Measurements from ENCODE around the gene IL17C. TPM values are rescaled to one million over a fixed set of nuclear protein-coding genes. Genes with fewer than 3 reads are reported as not detected.
A peak's percentile ranks its signal among the peaks of the same experiment; 100 is the strongest.

Gene IL17C
- total and polyA plus RNA-seq, 9 of the 15 experiments (the other 6 are each of a cell fraction or from before 2014, with no cell fraction given), result not detected

- peak; percentile 65; the same call in 1 of the 2 replicates for TF ChIP-seq NKRF (IDR thresholded peaks at IDR 0.05; ENCODE audit: borderline replicate concordance)
- no peak for TF ChIP-seq STAG1 (CRISPR knock-in tag; IDR thresholded peaks at IDR 0.05; ENCODE audit: borderline replicate concordance)
- TF ChIP-seq MTA1 (IDR thresholded peaks at IDR 0.05; ENCODE audit: borderline replicate concordance), result peak; percentile 87
- TF ChIP-seq CHCHD3 (CRISPR knock-in tag; IDR thresholded peaks at IDR 0.05), result no peak
- TF ChIP-seq PATZ1 (CRISPR knock-in tag; IDR thresholded peaks at IDR 0.05; ENCODE audit: borderline replicate concordance), result no peak
- TF ChIP-seq FOXK2 (conservative IDR thresholded peaks at IDR 0.05 in 1 of 2, IDR thresholded peaks at IDR 0.05 in 1 of 2; ENCODE audit: low read depth in 2 of 2), result peak; percentile 40 to 49; a peak in 1 of 4 replicates
- TF ChIP-seq SMAD4 (CRISPR knock-in tag; conservative IDR thresholded peaks at IDR 0.05), result peak; percentile 94
- TF ChIP-seq ADNP (tag; IDR thresholded peaks at IDR 0.05), result no peak
- TF ChIP-seq ZNF584 (CRISPR knock-in tag; IDR thresholded peaks at IDR 0.05; ENCODE audit: low read depth), result no peak
- peak; percentile 97 for TF ChIP-seq TCF3 (CRISPR knock-in tag; IDR thresholded peaks at IDR 0.05)
- TF ChIP-seq KLF13 (tag; IDR thresholded peaks at IDR 0.05; ENCODE audit: borderline replicate concordance, low read depth), result peak; percentile 76
- peak; percentile 96 for TF ChIP-seq SOX6 (IDR thresholded peaks at IDR 0.05)
- TF ChIP-seq TARDBP (IDR thresholded peaks at IDR 0.05), result no peak
- TF ChIP-seq NBN (IDR thresholded peaks at IDR 0.05; ENCODE audit: low read depth), result peak; percentile 87
- TF ChIP-seq ZBED1 (IDR thresholded peaks at IDR 0.05), result peak; percentile 90; the same call in 1 of the 2 replicates
- TF ChIP-seq CCAR2 (IDR thresholded peaks at IDR 0.05; ENCODE audit: low read depth, low read length), result no peak
- TF ChIP-seq ZNF512 (tag; IDR thresholded peaks at IDR 0.05), result no peak
- no peak for TF ChIP-seq TAF7 (tag; IDR thresholded peaks at IDR 0.05)
- TF ChIP-seq CHAMP1 (IDR thresholded peaks at IDR 0.05), result no peak
- peak; percentile 95 for TF ChIP-seq HMGN3 (IDR thresholded peaks at IDR 0.05; ENCODE audit: borderline replicate concordance, extremely low read depth, insufficient read length, low read depth, low read length)
- peak; percentile 80; the same call in 1 of the 2 replicates for TF ChIP-seq MECOM (CRISPR knock-in tag; IDR thresholded peaks at IDR 0.05)
Measured at GRCh38 chr16:88688013-88688778, 49.8 kb downstream of the IL17C start (continued).

Data from K562 (cell line).